GM04504 (cell line): Measurements from ENCODE around the gene NRXN3.

Experiments
- DNase-seq: peaks from one replicate; pipeline ENCODE4 v3.0.0-alpha.2; 2012; ENCODE audit warnings: low read depth

NRXN3 gene

DNA sequence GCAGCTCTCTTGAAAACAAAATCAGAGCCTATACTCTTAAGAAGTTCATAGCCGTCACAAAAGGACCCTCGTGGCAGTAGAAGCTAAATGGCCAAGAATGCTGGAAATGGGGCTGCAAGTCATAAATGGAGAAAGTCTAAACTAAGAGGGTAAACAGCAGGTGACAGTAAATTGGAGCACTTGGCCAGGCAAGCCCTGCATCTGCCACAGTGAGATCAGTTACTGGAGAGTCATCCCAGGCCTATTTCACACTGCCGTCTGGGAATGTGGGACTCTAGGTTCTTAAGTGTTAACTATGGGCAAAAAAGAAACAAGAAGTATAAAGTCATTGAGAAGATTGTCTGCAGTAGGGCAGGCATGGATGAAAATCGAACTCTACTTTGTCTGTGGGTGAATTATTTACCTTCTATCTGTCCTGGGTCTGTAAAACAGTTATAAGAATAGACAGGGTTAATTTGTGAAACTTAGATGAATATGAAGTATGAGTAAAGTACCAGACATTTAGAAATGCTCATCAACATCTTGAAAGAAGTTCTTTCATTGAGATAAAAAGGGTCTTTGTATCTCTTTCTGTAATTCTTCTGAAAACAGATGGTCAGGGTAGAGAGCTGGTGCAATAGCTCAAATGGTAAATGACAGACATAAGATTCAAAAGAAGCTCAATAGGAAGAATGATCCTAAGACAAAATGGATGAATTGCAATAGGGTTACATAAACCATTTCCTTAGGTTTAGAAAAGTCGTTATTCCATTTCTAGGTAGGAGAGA is 1248.7 kb downstream of the NRXN3 start:
- DNase-seq, result no peak

DNA sequence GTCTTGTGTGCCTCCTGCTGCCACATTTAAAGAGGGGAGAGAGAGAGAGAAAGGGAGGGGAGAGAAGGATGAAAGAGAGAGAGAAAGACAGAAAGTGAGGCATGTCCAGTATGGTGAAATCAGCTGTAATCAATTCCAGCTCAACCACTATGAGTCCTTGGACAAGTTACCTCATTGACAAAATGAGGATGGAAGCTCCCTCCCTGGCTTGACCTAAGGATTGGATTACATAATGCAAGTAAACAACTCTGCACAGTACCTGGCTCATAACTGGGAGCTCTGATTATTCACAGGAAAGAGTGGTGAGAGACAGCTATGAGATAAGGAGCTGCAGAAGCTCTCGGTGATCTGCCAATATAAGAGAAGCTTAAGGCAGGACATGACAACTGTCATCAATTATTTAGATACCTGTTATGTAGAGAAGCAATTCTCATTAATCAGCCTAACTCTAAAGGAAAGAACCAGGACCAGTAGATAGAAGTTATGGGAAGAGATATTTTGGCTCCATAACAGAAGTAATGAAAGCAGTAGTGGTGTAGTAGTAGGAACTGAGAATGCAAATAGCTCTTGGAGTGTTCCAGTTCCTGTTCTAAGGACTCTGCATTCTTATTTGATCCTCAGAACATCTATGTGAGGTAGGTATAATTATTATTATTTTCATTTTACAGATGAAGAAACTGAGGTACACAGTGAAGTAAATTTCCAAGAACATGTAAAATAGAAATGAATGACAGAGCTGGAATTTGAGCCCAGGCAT is 1249.6 kb downstream of the NRXN3 start:
- no peak for DNase-seq

DNA sequence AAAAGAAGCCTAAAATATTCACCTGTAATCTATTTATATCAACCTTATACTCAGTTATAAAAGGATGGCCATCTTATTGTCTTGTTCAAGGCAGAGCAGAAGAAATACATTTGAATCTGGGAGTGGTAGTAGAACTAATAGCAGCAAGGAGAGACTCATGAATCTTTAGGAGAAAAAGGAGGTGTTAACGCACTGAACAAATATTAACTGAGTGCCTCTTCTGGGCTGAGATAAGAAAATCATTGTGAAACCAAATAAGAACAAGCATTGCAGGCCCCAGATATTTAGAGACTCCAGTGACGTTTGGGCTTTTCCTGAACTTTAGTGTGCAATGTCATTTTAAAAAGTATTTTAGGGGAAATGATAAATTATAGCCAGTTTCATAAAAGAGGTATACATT is 1250.6 kb downstream of the NRXN3 start:
- DNase-seq, result no peak

DNA sequence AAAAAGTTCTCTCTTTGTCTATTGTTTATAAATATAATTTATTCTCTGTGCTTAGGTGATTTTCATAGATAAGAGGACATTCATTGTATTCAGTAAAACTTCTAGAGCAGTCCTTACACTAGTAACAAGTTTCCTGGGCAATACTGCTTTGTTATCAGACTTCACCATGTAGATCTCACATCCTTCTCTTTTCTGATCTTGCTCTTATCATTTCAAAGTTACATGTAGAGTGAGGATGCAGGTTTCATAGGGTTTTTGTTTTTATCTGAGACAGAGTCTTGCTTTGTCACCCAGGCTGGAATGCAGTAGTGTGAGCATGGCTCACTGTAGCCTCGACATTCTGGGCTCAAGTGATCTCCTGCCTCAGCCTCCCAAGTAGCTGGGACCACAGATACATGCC is 1251.6 kb downstream of the NRXN3 start:
- no peak for DNase-seq

DNA sequence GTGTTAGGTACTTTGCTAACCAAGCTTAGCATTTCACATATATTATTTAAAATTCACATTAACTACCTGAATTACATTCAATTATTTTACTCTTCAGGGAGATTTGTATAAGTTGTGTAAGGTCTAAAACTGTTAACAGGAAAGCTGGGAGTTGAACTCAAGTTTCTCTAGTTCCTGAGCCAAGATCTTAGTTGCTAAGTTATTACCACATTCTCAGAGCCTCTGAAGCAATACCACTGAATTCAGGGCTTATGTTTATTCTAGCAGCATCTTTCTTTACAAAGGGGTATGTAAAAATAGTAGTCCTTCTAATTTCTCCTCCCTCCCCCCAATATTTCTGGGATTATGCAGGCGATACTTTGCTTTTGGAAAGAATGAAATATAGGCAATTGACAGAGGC is 1254.3 kb downstream of the NRXN3 start:
- no peak for DNase-seq

DNA sequence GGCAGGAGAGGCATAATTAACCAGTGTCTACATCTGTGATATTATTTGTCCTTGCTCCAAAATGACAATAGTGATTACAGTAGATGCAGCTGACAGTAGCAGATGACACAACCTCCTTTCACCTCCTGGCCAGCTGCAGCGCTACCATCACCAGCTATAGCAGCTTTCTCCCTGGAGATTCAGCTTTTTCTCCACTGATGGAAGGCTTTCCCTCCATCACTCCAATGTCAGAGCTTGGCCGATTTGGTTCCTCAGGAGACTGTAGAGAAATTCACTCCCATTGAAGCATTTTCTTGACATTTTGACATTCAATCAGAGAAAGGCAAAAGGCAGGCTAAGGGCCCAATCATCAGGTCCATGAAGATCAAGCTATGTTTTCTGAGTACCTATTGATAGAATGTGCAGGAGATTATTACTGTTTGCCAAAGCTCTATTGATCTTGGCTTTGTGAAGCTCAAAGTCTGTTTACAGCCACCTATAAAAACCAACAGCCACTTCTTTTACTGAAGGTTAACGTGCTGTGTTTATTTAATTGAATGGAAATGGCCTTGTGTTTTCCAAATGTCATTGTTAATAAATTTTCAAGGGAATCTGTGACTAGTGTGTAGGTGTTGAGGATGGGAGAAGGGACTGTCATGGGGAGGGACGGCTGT is 1256.1 kb downstream of the NRXN3 start:
- no peak for DNase-seq

DNA sequence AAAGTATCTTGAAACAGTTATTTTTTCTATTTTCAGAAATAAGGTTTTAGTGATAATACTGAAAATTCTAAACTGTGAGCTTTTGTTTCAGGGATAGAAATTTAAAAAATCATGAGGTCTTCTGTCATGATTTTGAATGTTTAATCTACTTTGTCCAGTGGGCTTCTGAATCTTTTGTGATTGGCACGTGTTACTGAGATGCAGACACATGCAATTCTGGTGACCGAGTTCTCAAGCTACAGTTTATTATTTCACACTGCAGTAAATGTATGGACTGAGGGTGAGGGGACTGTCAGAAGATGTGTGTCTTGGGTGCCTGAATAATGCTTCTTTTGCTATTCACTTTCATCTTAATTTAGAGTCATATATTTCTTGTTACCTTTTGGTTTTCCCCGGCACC is 1262.5 kb downstream of the NRXN3 start:
- no peak for DNase-seq

DNA sequence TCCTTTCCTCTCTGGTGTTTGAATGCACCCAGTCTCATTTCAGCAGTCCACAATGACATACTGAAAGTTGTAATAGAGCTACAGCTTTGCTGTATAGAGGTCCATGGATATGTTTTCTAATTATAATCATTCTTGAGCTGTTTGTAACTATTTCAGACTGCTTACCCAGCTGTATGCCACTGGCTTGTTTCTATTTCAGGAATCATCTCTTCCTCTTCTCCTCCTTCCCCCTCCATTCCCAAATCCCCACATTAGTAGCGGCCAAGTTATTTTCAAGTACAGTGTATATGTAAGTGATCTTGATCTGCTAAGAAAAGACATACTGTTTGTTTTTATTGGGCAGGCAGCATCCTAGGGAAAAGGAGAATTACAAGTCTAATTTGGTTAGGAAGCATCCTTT is 1266.2 kb downstream of the NRXN3 start:
- no peak for DNase-seq

DNA sequence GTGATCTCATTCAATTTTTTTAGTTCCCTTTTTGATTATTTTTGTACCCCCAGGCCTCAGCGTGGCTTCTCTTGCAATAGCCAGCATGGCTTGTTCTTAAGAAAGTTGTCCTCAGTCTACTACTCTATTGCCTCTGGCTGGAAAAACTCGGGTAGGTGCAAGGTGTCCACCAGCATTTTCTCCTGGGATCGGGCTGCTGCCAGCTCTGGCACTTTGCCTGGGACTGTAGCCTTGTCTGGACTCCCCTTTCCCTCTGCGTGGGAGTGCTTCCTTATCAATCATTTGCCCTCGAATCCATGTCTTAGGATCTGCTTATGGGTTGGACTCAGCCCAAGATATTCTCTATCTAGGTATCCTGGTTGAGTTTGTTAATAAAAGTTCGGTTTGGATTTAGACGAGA is 1267.8 kb downstream of the NRXN3 start:
- DNase-seq, result no peak

DNA sequence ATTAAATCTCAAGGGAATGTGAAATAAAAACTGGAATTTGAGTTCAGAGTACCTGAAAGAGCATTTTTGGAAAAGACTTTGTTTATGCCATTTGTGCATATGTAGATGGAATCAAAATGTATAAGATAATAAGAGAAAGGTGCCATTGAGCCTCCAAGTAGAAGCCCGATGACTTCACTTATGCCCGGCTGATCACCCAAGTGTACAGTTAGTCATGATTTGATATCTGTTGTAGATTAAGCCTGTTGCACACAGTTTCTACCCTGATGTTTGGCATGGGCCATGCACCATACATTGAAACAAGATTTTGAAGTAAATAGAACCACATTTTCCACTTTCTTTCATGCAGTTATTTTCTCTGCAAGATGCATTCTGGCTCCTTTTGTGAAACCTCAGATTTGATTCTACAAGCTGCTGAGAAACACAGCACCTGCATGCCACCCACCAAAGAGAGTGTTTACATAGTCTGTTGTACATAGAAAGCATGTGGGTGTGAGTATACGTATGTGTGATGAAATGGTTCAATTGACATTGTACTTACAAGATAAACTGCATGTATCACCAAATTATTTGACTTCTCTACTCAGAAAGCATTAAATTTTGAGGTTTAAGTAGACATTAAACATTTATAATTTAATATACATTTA is 1268.6 kb downstream of the NRXN3 start:
- DNase-seq, result no peak

DNA sequence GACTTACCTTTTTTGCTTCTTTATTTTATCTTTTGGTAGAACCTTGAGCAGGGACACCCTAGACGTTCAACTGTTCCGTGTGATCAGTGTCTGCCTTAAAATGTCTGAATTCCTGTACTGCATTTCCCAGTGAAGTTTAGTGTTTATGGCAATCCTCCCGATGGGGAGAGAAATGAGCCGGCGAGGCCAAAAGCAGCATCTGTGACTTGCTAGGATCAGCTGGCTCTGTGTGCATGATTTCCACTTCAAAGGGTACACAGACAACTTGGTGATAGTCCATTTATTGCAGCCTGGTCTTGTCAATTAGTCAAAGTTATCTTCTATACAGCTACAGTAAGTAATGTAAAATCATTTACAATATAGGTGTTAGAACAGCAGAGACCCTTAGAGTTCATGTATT is 1272.6 kb downstream of the NRXN3 start:
- no peak for DNase-seq

DNA sequence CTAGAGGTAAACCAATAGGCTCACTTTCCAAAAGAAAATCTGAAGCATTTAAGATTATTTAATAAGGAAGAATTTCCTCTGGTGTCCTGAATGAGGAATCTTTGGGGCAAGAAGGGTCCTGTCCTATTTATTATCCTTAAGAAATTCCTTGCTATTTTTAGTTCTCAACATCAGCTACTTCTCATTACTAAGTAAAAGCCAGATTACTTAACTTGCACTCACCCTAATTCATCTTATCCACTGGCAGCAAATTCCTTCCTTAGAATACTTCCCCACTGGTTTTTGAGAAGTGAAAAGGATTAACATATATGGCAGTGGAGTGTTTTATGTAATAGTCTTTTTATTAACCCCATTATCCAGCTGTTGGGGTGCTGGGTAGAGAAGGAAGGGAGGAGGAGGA is 1273.4 kb downstream of the NRXN3 start:
- DNase-seq, result no peak

DNA sequence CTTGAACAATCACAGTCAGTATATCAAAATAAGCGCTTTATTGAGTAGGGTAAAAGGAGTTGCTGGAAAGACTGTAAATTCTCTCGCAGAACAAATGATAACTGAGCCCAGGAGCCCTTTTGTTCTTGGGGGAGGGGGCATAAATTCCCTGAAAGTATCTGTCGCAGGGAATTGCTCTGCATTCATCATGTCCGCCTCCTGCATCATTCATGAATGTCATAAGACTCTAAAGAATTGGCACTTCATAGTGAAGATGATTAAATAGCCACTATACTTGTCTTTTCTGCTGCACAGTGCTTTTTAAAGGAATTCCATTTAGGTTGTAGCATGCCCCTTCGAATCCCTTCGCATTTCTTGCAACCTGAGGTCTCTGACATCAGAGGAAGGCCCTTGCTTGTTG is 1278.8 kb downstream of the NRXN3 start:
- no peak for DNase-seq

DNA sequence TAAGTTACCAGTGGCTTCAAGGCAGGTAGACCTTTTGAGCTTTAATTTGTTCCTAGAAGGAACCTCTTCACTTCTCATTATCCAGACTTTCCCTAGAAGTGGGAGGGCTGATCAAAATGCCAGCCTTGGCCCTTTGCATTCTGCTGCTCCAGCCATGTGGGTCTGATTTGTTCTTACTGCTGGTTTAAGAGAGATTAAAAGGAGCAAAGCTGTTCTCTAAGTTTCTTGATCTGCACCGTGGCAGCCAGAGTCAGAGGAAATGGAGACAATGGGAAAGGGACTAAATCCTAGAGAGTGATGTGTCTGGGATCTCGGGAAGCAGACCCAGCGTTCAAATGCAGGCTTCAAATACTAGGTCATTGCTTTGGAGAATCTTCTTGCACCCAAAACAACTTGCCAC is 1281.4 kb downstream of the NRXN3 start:
- no peak for DNase-seq

DNA sequence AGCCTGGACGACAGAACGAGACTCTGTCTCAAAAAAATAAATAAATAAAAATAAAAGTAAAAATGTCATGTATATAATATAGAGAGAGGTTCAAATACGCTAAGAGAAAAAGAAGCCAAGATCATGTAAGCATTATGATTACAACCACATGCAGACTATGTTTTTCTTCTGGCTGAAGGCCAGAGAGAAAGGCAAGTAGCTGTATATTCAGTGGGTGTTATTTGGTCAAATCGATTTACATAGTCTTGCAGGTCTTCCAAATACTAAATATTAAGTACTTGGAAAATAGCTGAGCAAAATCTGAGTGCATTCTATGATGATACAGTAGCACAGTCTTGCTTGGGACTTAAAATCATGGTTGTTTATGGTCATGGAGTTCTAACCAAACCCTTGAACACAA is 1283.1 kb downstream of the NRXN3 start:
- no peak for DNase-seq

DNA sequence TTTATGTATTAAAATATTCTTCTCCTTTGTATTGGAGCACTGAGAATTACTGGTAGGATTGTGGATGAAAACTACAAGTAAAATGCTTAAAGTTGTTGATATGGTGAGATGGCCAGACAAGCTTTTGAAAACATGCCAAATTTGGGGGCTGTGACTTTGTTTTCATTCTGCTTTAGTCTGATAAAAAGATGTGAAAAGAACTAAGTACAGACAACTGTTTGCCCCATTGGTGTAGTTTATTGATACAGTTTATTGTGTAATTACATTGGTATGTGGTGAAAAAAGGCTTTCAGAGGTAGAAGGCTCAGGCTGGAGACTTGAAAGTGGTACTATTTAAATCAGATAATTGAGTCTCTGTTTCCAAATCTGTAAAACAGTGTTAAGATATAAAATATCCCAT is 1294.3 kb downstream of the NRXN3 start:
- no peak for DNase-seq

DNA sequence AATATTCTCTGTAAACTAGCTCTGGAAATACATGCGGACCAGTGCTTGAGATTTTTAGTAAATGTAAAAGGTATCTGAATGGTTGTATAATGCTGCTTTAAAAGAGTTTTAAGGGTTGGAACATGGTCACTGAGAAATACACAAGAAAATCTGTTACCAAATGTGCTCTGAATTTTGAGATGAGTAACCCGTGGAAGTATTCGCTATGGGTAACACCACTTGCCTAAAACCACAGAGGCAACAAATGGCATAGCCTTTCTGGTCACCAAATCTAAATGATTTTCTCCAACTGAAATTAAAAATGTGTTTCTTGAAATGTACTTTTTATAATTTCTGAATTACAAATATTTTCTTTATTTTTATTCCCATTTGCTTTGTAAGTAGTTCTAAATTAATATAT is 1295.5 kb downstream of the NRXN3 start:
- peak; percentile 2 for DNase-seq

DNA sequence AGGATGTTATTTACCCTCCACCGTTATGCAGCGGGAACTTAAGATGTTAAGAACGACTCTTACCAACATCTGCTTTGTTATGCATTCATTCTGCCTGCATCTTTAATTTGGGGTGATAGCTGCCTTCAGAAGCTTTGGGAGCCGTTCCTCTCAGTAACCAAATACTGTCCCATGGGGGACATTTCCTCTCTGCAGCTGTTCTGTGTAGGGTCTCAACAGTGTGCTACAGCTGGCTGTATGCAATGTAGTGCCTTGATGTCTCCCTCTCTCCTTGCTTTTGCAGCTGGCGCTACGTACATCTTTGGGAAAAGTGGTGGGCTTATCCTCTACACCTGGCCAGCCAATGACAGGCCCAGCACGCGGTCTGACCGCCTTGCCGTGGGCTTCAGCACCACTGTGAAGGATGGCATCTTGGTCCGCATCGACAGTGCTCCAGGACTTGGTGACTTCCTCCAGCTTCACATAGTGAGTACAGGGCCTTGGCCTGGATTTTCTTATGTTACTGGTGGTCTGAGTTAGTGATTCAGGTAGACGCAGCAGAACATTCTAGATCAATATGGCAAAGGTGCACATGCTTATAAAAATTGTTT is 1296.9 kb downstream of the NRXN3 start:
- no peak for DNase-seq

DNA sequence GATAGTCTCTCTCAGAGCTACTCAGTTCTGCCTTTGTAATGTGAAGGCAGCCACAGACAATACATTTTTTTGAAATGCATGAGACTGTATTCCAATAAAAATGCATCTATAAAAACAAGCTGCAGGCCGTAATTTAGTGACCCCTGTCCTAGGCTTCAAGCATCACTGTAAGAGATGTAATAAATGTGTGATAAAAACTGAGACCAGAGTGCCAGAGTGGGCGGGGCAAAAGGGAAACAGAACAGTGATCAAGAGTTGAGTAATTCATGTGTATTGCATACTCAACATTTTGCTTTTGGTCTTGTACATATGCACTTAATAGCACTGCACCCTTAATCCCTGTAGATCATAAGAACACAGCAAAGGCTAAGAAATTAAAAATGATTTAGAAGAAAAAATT is 1297.7 kb downstream of the NRXN3 start:
- DNase-seq, result peak; percentile 38

DNA sequence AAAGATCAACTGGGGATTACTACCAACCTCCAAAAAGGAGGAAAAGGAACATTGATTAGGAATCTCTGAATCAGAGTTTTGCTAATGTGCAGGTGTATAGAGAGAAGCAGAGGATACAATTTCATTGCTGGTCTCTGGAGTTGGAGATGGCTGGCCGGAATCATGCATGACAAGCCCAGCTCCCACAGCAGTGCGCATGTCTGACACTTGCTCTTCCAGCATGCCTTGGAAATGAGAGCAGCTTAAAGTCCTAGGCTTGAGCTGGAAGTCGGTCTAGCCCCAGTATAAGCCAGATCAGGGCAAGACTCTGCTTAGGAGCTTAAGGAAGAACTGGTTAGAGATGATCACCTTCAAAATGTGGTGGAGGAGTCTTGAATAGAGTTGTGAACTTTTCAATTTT is 1298.3 kb downstream of the NRXN3 start:
- DNase-seq, result no peak

DNA sequence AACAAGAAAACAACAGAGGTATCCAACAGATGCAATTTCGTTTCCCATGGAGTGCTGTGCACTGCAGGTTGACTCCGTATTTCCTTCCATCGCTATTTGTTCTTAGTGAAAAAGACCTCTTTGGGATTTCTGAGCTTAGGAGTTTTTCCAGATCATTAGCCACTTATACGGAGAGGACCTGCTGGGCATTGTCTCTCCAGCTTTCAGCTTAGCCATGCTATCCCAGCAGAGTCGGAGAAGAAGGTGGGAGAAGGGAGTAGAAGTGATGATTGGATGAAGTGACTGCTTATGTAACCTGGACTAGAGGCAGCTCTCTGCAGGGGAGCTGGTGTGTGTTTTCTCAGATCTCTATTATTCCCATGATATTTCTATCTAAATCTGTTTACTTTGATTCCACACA is 1303.5 kb downstream of the NRXN3 start:
- no peak for DNase-seq

DNA sequence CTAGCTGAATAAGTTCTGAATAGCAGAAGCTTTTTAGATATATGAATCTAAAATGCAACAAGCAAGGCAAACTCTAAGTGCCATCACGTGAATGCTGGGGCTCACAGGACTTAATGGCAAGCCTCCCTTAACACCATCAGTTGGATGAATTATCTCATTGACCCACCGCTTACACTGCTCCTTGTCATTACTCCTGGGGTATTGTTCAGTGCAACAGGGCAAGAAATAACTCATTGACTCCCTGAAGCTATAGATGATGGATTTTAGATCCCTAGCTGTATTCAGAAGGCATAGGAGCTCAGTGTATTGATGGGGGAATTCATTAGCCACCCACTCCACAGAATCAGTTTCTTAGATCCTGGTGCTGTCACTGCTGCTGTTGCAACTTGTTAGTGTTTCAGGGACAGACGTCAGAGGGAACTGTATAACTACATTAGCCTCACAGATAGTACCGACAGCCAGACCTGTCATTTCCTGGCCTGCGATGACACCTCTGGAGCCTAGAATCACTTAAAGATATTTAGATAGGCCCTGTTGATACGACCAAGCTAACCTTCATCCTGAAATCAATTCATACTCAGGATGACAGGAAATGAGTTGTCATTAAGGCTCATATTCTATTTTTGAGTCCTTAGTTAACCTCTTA is 1305.8 kb downstream of the NRXN3 start:
- no peak for DNase-seq
